MM.1S (cell line): ENCODE data around the gene TIPRL.
"Not testable (repeated sequence)": the region's sequence is repeated elsewhere in the genome, so short reads cannot be mapped to it uniquely, and the experiment has no call there.

Experiments used
- DNase-seq: peaks from one replicate; pipeline ENCODE4 v3.0.0-alpha.2; 2015
- H2AFZ ChIP-seq: fragments of 300-600 bp; sonication (generic); 2 replicates; pipeline ENCODE4 v1.6.0; 2016; ENCODE audit warnings: antibody characterized with exemption, low read length
- H3F3A ChIP-seq: fragments of 300-600 bp; sonication (generic); 2 replicates; pipeline ENCODE4 v1.6.1; 2016; ENCODE audit warnings: mild to moderate bottlenecking, antibody characterized with exemption, low read length, moderate library complexity, mixed read lengths; ENCODE audit not compliant: insufficient read depth
- H3K27ac ChIP-seq: fragments of 300-600 bp; sonication (generic); 2 replicates; pipeline ENCODE4 v1.5.1; 2016; ENCODE audit warnings: mild to moderate bottlenecking, low read length
- H3K27me3 ChIP-seq: fragments of 300-600 bp; sonication (generic); replicated peaks from 2 replicates; pipeline ENCODE4 v1.6.0; 2016; ENCODE audit warnings: low read length; ENCODE audit not compliant: insufficient read depth
- H3K36me3 ChIP-seq: fragments of 300-600 bp; sonication (generic); replicated peaks from 2 replicates; pipeline ENCODE4 v1.6.1; 2016; ENCODE audit warnings: mild to moderate bottlenecking, low read length, mixed read lengths; ENCODE audit not compliant: insufficient read depth
- H3K4me1 ChIP-seq: fragments of 300-600 bp; sonication (generic); 2 replicates; pipeline ENCODE4 v1.6.1; 2016; ENCODE audit warnings: low read length, mixed read lengths
- H3K4me2 ChIP-seq: fragments of 300-600 bp; sonication (generic); 2 replicates; pipeline ENCODE4 v1.6.0; 2016; ENCODE audit warnings: low read depth, low read length
- H3K4me3 ChIP-seq: fragments of 300-600 bp; sonication (generic); 2 replicates; pipeline ENCODE4 v1.5.1; 2016; ENCODE audit warnings: low read length, mixed read lengths
- H3K79me2 ChIP-seq: fragments of 300-600 bp; sonication (generic); 2 replicates; pipeline ENCODE4 v1.6.1; 2016; ENCODE audit warnings: mixed run types, low read length, mixed read lengths
- H3K9ac ChIP-seq: fragments of 300-600 bp; sonication (generic); 2 replicates; pipeline ENCODE4 v1.6.1; 2016; ENCODE audit warnings: low read length, mixed read lengths
- H3K9me2 ChIP-seq: fragments of 300-600 bp; sonication (generic); replicated peaks from 2 replicates; pipeline ENCODE4 v1.6.1; 2016; ENCODE audit warnings: mild to moderate bottlenecking, low read length, mixed read lengths; ENCODE audit not compliant: insufficient read depth
- H3K9me3 ChIP-seq: fragments of 300-600 bp; sonication (generic); replicated peaks from 2 replicates; pipeline ENCODE4 v1.6.1; 2016; ENCODE audit warnings: mild to moderate bottlenecking, low read length, mixed read lengths; ENCODE audit not compliant: insufficient read depth
- H4K20me1 ChIP-seq: fragments of 300-600 bp; sonication (generic); 2 replicates; pipeline ENCODE4 v1.6.1; 2016; ENCODE audit warnings: mild to moderate bottlenecking, low read length, moderate library complexity, mixed read lengths; ENCODE audit not compliant: insufficient read depth
- EZH2 ChIP-seq: fragments of 300-600 bp; sonication (generic); optimal IDR thresholded peaks from 2 replicates; pipeline ENCODE3; 2017; ENCODE audit warnings: low read depth, mild to moderate bottlenecking, antibody characterized with exemption, low read length, mixed read lengths
- EZH2phosphoT487 ChIP-seq: fragments of 300-600 bp; sonication (generic); IDR thresholded peaks from 2 replicates; pipeline ENCODE4 v1.6.1; 2018; ENCODE audit warnings: antibody characterized with exemption, low read length
- TF ChIP-seq, protein P1 (sequence below): fragments of 300-600 bp; sonication (generic); IDR thresholded peaks from 2 replicates; pipeline ENCODE4 v1.5.1; 2016; ENCODE audit warnings: antibody characterized with exemption, low read length, mixed read lengths

TIPRL gene

DNA sequence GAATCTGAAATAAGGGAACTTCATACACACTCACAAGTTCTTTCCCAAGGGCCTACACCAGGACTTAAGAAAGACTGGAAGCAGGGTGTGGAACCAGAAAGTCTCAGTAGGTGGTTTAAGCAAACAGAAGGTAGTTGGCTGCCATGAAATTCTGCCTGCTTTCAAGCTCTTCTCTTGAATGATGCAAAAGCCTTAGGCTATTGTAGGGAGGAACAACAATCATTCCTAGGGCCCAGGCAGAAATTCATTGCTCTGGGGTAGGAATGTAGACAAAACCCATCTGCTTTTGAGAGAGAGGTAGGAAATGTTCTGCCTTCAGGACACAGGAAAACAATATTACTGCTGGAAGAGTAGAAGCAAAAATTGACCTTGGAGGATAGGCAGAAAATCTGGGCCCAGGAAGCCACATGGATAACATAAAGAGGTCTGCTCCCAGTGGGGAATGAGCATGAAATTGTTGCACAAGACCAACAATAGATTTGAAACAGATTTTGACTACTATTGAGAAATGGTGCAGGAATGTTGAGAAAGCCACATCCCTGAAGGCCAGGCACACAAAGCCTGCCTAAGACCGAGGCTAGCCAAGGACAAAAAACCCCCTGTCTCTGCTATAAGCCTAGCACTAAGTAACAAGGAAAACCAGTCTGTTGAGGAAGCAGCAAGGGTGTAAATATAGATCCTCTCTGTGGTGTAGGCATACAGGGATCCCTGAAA, 24.3 kb downstream of the TIPRL start:
- H3K9ac ChIP-seq: no peak overlapping the region
- H3K4me3 ChIP-seq: no peak overlapping the region
- no peaks in the 10 kb centered on the region; the same call in 1 of the 2 replicates for H3K36me3 ChIP-seq
- no peaks in the 10 kb centered on the region for H4K20me1 ChIP-seq
- no peak for TF ChIP-seq EZH2phosphoT487
- TF ChIP-seq, protein P1, sequence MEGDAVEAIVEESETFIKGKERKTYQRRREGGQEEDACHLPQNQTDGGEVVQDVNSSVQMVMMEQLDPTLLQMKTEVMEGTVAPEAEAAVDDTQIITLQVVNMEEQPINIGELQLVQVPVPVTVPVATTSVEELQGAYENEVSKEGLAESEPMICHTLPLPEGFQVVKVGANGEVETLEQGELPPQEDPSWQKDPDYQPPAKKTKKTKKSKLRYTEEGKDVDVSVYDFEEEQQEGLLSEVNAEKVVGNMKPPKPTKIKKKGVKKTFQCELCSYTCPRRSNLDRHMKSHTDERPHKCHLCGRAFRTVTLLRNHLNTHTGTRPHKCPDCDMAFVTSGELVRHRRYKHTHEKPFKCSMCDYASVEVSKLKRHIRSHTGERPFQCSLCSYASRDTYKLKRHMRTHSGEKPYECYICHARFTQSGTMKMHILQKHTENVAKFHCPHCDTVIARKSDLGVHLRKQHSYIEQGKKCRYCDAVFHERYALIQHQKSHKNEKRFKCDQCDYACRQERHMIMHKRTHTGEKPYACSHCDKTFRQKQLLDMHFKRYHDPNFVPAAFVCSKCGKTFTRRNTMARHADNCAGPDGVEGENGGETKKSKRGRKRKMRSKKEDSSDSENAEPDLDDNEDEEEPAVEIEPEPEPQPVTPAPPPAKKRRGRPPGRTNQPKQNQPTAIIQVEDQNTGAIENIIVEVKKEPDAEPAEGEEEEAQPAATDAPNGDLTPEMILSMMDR: no peak
- no peak for TF ChIP-seq EZH2
- no peak overlapping the region for H3K27ac ChIP-seq
- 0 out of 2 replicates have a peak, but pooled peaks cover 2% of the 10 kb centered on the region for H3F3A ChIP-seq
- no peaks in the 10 kb centered on the region for H3K9me2 ChIP-seq
- H3K27me3 ChIP-seq: no peaks in the 10 kb centered on the region
- DNase-seq: no peak
- H2AFZ ChIP-seq: no peak overlapping the region
- no peaks in the 10 kb centered on the region for H3K9me3 ChIP-seq
- no peaks in the 10 kb centered on the region for H3K4me1 ChIP-seq
- H3K79me2 ChIP-seq: no peaks in the 10 kb centered on the region
- H3K4me2 ChIP-seq: no peak overlapping the region

GRCh38 chr1:168206111-168206510, 27.3 kb downstream of the TIPRL start:
- DNase-seq: no peak
- H3K4me1 ChIP-seq: no peaks in the 10 kb centered on the region
- TF ChIP-seq, protein P1: no peak
- no peak for TF ChIP-seq EZH2
- TF ChIP-seq EZH2phosphoT487: no peak

DNA sequence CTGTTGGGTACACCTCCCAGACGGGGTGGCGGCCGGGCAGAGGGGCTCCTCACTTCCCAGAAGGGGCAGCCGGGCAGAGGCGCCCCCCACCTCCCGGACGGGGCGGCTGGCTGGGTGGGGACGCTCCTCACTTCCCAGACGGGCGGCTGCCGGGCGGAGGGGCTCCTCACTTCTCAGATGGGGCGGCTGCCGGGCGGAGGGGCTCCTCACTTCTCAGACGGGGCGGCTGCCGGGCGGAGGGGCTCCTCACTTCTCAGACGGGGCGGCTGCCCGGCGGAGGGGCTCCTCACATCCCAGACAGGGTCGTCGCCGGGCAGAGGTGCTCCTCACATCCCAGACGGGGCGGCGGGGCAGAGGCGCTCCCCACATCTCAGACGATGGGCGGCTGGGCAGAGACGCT, 28.9 kb downstream of the TIPRL start:
- not testable (repeated sequence) for H4K20me1 ChIP-seq, H3K4me3 ChIP-seq, H3K36me3 ChIP-seq, H3K4me1 ChIP-seq, H3F3A ChIP-seq, H3K27me3 ChIP-seq, DNase-seq, H3K79me2 ChIP-seq, H3K4me2 ChIP-seq, H3K27ac ChIP-seq, H2AFZ ChIP-seq, H3K9me2 ChIP-seq, H3K9ac ChIP-seq, H3K9me3 ChIP-seq

More at GRCh38 chr1:168206111-168206510, 27.3 kb downstream of the TIPRL start:
- no peaks in the 10 kb centered on the region for H3K27me3 ChIP-seq
- H4K20me1 ChIP-seq: no peaks in the 10 kb centered on the region
- H3K79me2 ChIP-seq: no peaks in the 10 kb centered on the region
- no peak overlapping the region for H3K4me3 ChIP-seq
- no peaks in the 10 kb centered on the region for H3K9me2 ChIP-seq
- no peak overlapping the region for H3K27ac ChIP-seq
- no peak overlapping the region for H3K9ac ChIP-seq
- no peaks in the 10 kb centered on the region for H3K9me3 ChIP-seq
- H3K36me3 ChIP-seq: no peaks in the 10 kb centered on the region
- no peak overlapping the region for H2AFZ ChIP-seq
- 0 out of 2 replicates have a peak, but pooled peaks cover 2% of the 10 kb centered on the region for H3F3A ChIP-seq
- no peak overlapping the region for H3K4me2 ChIP-seq

DNA sequence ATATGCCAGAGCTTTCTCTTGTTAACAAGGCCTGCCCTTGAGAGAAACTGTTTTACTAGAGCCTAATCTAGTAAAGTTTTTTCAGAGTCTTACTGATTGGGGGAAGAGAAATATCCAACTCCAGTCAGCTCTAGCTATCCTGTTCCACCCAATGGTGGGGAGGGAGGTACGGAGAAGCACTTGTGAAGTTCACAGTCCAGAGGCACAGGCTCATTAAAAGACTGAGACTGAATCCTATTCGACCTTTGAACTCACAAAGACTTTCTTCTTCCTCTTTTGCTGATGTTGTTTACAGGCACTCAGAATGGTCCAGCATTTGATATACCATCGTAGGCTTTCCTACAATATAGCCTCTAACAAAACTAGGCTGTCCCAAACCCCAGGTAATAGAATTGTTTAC, 31.6 kb downstream of the TIPRL start:
- Histone ChIP-seq H3K36me3 (no peaks in the 10 kb centered on the region), H3K4me2 (no peak overlapping the region), H3K27ac (no peak overlapping the region), H3K9me3 (no peaks in the 10 kb centered on the region), H3K4me3 (no peak overlapping the region), H3K27me3 (no peaks in the 10 kb centered on the region), H4K20me1 (no peaks in the 10 kb centered on the region), H3K4me1 (no peaks in the 10 kb centered on the region), H3K9ac (no peak overlapping the region), H3K79me2 (no peaks in the 10 kb centered on the region), H3F3A (0 out of 2 replicates have a peak, but pooled peaks cover 2% of the 10 kb centered on the region), H3K9me2 (no peaks in the 10 kb centered on the region), H2AFZ (no peak overlapping the region)
- DNase-seq: no peak
- TF ChIP-seq, protein P1: no peak
- TF ChIP-seq EZH2 (no peak), EZH2phosphoT487 (no peak)
